ENCODE measurements around the gene NPHS1.

NPHS1 gene

GRCh38 chr19:35848486-35848885 is 3.8 kb downstream of the NPHS1 start:
- CTCF ChIA-PET: interaction anchor here (0.6 to 1.6 kb wide), 3 partner anchors 29 to 47 kb away, joined by 3 to 10 read pairs (median 3); no protein-coding TSS in a partner anchor
- POLR2A ChIA-PET: no interaction called here
- no peak overlapping the region for H3K27ac ChIP-seq (ENCODE audit: extremely low read depth, low read depth, low read length)

More at GRCh38 chr19:35848486-35848885, 3.8 kb downstream of the NPHS1 start:
- H3K4me1 ChIP-seq (ENCODE audit: control insufficient read depth, insufficient read depth, low read length): peaks cover 19% of the 10 kb centered on the region
- H3K36me3 ChIP-seq (ENCODE audit: control insufficient read depth in 2 of 2, insufficient read depth in 1 of 2, low read length in 2 of 2): no peaks in the 10 kb centered on the region
- TF ChIP-seq ZNF148 (tag by site-specific recombination; IDR thresholded peaks at IDR 0.05; ENCODE audit: borderline replicate concordance) (no peak), ZNF121 (tag by site-specific recombination; IDR thresholded peaks at IDR 0.05) (no peak), SCRT2 (tag by site-specific recombination; IDR thresholded peaks at IDR 0.05) (no peak), BCL11A (tag by site-specific recombination; IDR thresholded peaks at IDR 0.05; ENCODE audit: low read depth) (no peak), SP3 (tag by site-specific recombination; IDR thresholded peaks at IDR 0.05) (no peak), ZNF146 (tag by site-specific recombination; IDR thresholded peaks at IDR 0.05) (no peak), ZBTB21 (tag by site-specific recombination; IDR thresholded peaks at IDR 0.05) (no peak), ZNF280C (tag by site-specific recombination; IDR thresholded peaks at IDR 0.05) (no peak), ZNF175 (tag by site-specific recombination; IDR thresholded peaks at IDR 0.05) (no peak), SCRT1 (tag by site-specific recombination; IDR thresholded peaks at IDR 0.05; ENCODE audit: borderline replicate concordance) (no peak), ZXDB (tag by site-specific recombination; IDR thresholded peaks at IDR 0.05) (no peak), ZNF530 (tag by site-specific recombination; IDR thresholded peaks at IDR 0.05; ENCODE audit: low read depth) (no peak), ZNF157 (tag by site-specific recombination; IDR thresholded peaks at IDR 0.05) (no peak), ELK4 (IDR thresholded peaks at IDR 0.05; ENCODE audit: borderline replicate concordance, low read depth, low read length) (no peak), ZEB2 (tag by site-specific recombination; IDR thresholded peaks at IDR 0.05) (no peak), ZNF18 (tag by site-specific recombination; IDR thresholded peaks at IDR 0.05) (no peak), REPIN1 (tag by site-specific recombination; IDR thresholded peaks at IDR 0.05; ENCODE audit: low read depth) (no peak), ZNF580 (tag by site-specific recombination; IDR thresholded peaks at IDR 0.05) (no peak)
- no peaks in the 10 kb centered on the region for H3K9me3 ChIP-seq (ENCODE audit: control insufficient read depth, insufficient read depth, low read depth, low read length)
- H3K4me3 ChIP-seq (ENCODE audit: low read depth, low read length): no peak overlapping the region

All from HEK293 (cell line).